ENCODE results near the gene VPS54.

Gene VPS54

GRCh38 chr2:64036034-64036705 is 16.9 kb upstream of the VPS54 start:
- DNase-seq (ENCODE audit: low spot score): peak; percentile 58
- no peak for TF ChIP-seq CTCF (IDR thresholded peaks at IDR 0.05; ENCODE audit: extremely low read depth, missing control alignments)

GRCh38 chr2:64035072-64035942 is 16.1 kb upstream of the VPS54 start:
- TF ChIP-seq CTCF (IDR thresholded peaks at IDR 0.05; ENCODE audit: extremely low read depth, missing control alignments): no peak
- DNase-seq (ENCODE audit: low spot score): no peak

- TF ChIP-seq CTCF (IDR thresholded peaks at IDR 0.05; ENCODE audit: extremely low read depth, missing control alignments): no peak
- no peak for DNase-seq (ENCODE audit: low spot score)
Observed at GRCh38 chr2:64029116-64029665, 10.0 kb upstream of the VPS54 start.

GRCh38 chr2:64025741-64026140 is 6.5 kb upstream of the VPS54 start:
- no peak for DNase-seq (ENCODE audit: low spot score)
- no peak for TF ChIP-seq CTCF (IDR thresholded peaks at IDR 0.05; ENCODE audit: extremely low read depth, missing control alignments)

- no peak for TF ChIP-seq CTCF (IDR thresholded peaks at IDR 0.05; ENCODE audit: extremely low read depth, missing control alignments)
- no peak for DNase-seq (ENCODE audit: low spot score)
Observed at GRCh38 chr2:64024259-64024949, 5.2 kb upstream of the VPS54 start.

GRCh38 chr2:64023485-64024258 is 4.4 kb upstream of the VPS54 start:
- no peak for DNase-seq (ENCODE audit: low spot score)
- TF ChIP-seq CTCF (IDR thresholded peaks at IDR 0.05; ENCODE audit: extremely low read depth, missing control alignments): no peak

Measured in GM20000 (cell line).